ENCODE results near the gene SLC25A34.

Gene SLC25A34

GRCh38 chr1:15730936-15731335 is 5.1 kb upstream of the SLC25A34 start:
- H3K4me3 ChIP-seq (ENCODE audit: low read depth, low read length), result no peak overlapping the region
- DNase-seq (ENCODE audit: low read depth), result no peak

DNA sequence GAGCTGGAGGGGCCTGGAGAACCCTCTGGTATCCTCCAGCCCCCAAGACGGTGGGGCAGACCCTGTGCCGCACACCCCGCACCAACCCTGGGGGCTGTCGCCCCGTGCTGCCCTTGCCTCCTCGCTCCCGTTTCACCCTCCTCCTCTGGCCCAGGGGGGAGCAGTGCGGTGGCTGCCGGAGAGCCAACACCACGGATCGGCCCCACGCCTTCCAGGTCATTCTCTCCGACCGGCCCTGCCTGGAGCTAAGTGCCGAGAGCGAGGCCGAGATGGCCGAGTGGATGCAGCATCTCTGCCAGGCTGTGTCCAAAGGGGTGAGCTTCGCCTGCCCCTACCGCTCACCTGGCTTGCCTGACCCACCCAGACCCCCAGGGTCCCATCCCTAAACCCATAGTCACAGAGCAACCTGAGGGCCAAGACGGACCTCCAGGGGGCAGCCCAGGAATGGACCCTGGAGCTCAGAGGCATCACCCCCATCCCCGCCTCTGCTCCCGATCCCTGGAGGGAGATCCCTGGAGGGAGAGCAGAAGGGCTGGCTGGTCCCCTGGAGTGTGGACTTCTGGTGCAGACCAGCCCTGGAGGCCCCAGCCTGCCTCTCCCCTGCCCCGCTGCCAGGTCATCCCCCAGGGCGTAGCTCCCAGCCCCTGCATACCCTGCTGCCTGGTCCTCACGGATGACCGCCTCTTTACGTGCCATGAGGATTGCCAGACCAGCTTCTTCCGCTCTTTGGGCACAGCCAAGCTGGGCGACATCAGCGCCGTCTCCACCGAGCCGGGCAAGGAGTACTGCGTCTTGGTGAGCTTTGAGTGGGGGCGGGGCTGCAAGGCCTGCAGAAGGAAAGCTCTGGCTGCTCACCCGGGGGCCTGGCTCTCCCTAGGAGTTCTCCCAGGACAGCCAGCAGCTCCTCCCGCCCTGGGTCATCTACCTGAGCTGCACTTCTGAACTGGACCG is 4.0 kb upstream of the SLC25A34 start:
- DNase-seq (ENCODE audit: low read depth), result no peak
- no peak overlapping the region for H3K4me3 ChIP-seq (ENCODE audit: low read depth, low read length)

GRCh38 chr1:15732686-15733081 is 3.4 kb upstream of the SLC25A34 start:
- DNase-seq (ENCODE audit: low read depth), result no peak
- no peak overlapping the region for H3K4me3 ChIP-seq (ENCODE audit: low read depth, low read length)

GRCh38 chr1:15733218-15733725 is 2.8 kb upstream of the SLC25A34 start:
- no peak for DNase-seq (ENCODE audit: low read depth)
- H3K4me3 ChIP-seq (ENCODE audit: low read depth, low read length), result no peak overlapping the region

GRCh38 chr1:15733726-15734226 is 2.3 kb upstream of the SLC25A34 start:
- no peak overlapping the region for H3K4me3 ChIP-seq (ENCODE audit: low read depth, low read length)
- DNase-seq (ENCODE audit: low read depth), result no peak

DNA sequence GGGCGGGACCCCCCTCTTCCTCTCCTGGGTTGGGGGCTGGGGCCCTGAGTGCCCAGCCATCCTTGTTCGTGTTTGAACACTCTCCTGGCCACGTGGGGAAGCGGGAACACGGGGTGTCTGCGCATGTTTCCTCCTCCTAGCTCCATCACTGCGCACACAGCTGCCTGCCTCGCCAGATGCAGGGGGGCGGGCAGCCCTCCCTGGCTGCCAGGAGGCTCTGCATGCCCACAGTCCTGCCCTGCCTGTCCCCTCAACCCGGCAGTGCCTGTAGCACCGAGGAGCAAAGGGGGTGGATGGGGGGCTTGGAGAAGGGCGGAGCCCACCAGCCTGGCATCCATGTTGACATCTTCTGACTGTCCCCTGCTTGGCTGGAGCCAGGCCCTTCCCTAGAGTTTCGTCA is 1.8 kb upstream of the SLC25A34 start:
- no peak overlapping the region for H3K4me3 ChIP-seq (ENCODE audit: low read depth, low read length)
- DNase-seq (ENCODE audit: low read depth), result no peak

- no peak for DNase-seq (ENCODE audit: low read depth)
- H3K4me3 ChIP-seq (ENCODE audit: low read depth, low read length), result no peak overlapping the region
Observed at GRCh38 chr1:15734901-15735300, 1.2 kb upstream of the SLC25A34 start.

- H3K4me3 ChIP-seq (ENCODE audit: low read depth, low read length), result no peak overlapping the region
- no peak for DNase-seq (ENCODE audit: low read depth)
Observed at GRCh38 chr1:15735304-15736037, 587 bp upstream of the SLC25A34 start.

DNA sequence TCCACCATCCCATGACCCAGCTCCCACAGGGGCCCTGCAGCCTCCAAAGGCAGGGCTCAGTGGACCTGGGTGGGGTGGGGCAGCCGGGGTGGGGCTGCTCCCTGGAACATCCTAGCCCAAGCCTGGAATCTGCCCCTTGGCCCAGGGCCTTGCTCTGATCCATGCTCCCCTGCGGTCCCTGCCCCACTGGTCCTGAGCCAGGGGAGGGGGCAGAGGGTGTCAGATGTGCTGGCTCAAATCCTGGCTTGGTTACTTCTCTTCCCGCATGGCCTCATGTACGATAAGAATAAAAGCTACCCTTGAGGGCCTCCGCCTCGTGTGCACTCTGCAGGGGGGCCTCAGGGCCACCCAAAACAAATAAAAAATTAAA is 819 bp downstream of the SLC25A34 start:
- H3K4me3 ChIP-seq (ENCODE audit: low read depth, low read length), result no peak overlapping the region
- no peak for DNase-seq (ENCODE audit: low read depth)

- H3K4me3 ChIP-seq (ENCODE audit: low read depth, low read length), result no peak overlapping the region
- no peak for DNase-seq (ENCODE audit: low read depth)
Observed at GRCh38 chr1:15737324-15738319, 1.6 kb downstream of the SLC25A34 start.

- no peak for DNase-seq (ENCODE audit: low read depth)
- no peak overlapping the region for H3K4me3 ChIP-seq (ENCODE audit: low read depth, low read length)
Observed at GRCh38 chr1:15738416-15739113, 2.5 kb downstream of the SLC25A34 start.

DNA sequence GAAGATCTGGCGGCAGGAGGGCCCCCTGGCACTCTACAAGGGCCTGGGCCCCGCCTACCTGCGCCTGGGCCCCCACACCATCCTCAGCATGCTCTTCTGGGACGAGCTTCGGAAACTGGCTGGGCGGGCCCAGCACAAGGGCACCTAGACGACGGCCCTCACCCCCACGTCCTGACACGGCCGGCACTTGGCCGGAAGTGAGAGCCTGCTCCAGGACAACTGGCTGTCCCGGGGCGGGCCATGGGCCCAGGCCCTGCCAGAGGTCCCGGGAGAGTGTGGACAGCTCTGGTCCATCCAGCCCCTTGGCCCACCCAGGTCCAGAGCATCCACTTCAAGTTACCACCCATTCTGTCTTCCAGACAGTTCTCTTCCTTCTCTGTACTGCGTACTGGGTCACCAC is 3.2 kb downstream of the SLC25A34 start:
- no peak for DNase-seq (ENCODE audit: low read depth)
- no peak overlapping the region for H3K4me3 ChIP-seq (ENCODE audit: low read depth, low read length)

DNA sequence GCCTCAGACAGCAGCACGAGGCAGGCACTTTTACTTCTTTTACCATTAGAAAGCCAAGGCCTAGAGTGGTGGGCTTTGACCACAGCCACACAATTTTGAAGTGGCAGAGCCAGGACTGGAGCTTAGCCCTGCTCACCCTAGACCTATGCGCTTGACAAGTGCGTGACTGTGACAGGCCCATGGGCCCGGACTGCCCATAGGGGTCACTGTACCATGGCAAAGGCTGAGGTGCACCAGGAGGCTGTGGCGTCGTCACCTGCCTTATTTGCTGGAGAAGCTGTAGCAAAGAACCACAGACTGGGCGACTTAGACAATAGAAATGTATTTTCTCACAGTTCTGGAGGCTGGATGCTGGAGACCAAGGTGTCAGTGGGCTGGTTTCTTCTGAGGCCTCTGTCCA is 3.7 kb downstream of the SLC25A34 start:
- H3K4me3 ChIP-seq (ENCODE audit: low read depth, low read length), result no peak overlapping the region
- no peak for DNase-seq (ENCODE audit: low read depth)

GRCh38 chr1:15740924-15741850 is 5.1 kb downstream of the SLC25A34 start:
- no peak for DNase-seq (ENCODE audit: low read depth)
- H3K4me3 ChIP-seq (ENCODE audit: low read depth, low read length), result no peak overlapping the region

DNA sequence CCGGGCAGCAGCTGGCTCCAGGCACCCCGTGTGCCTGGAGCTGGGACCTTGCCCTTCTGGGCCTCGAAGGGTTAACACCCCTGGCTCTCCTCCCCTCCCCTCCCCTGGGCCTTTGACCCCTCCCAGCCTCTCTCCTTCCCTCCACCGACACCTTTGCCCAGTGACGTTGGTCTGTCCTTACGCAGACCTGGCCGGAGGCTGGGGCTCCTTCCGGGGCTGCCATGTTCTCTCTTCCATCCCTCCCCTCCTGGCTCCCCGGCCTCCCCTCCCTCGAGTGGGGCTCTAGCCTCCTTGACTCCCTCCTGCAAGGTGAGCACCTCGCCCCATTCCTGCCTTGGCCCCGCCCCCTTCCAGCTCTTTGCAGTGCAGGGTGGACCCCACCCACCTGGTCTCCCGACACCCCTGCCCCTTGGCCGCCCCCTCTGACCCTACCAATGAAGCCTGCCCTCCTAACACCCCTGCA is 6.3 kb downstream of the SLC25A34 start, which contains the start of gene TMEM82:
Gene TMEM82, plus strand, starts transcription at position 161 of the 463 bp plus-strand sequence. Its CDS starts 61 bp downstream, at position 222.
- no peak within 1 kb of the TSS for H3K4me3 ChIP-seq (ENCODE audit: low read depth, low read length)
- DNase-seq (ENCODE audit: low read depth), result no peak

DNA sequence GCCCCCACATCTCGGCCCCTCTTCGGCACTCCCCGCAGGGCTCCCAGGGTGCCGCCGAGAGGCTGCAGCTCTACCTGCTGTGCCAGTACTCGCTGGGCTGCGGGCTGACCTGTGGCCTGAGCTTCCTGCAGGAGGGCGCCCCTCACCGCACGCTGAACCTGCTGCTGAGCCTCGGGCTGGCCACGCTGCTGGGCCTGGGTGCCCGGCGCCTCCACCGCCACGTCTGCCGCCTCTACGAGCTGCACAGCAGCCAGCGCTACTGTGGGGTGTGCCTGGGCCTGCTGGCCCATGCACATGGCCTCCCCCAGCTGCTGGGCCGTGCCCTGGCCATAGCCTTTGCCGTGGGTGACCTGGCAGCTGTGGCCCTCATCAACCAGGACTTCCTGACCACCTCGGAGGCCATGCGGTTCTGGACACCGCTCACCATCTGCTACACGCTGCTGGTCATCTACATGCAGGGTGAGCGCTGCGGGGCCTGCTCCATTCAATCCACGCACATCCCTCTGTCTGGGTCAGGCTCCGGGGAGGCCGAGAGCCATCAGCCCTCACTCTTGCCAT is 8.1 kb downstream of the SLC25A34 start:
- no peak overlapping the region for H3K4me3 ChIP-seq (ENCODE audit: low read depth, low read length)
- DNase-seq (ENCODE audit: low read depth), result no peak

GRCh38 chr1:15747378-15747777 is 11.3 kb downstream of the SLC25A34 start:
- no peak for DNase-seq (ENCODE audit: low read depth)
- H3K4me3 ChIP-seq (ENCODE audit: low read depth, low read length), result no peak overlapping the region

Data from skeletal muscle cell (primary cell).